Panc1 (cell line): ENCODE data around the gene WAC. TPM values are rescaled to one million over a fixed set of nuclear protein-coding genes. Genes with fewer than 3 reads are reported as not detected.

Source experiments
- ATAC-seq: fragments of 200-7000 bp; cut with Tn5 transposase; 2 replicates; pipeline ENCODE4 v1.9.1; 2020; ENCODE audit warnings: mild to moderate bottlenecking, moderate library complexity
- BruUV-seq: library from RNA; stranded (reverse); fragments of 400-500 nt; replicated peaks from 2 replicates; lab custom pipeline; 2021; lab: Mats Ljungman, UMichigan
- CTCF ChIA-PET: fragments of 300-600 bp; sonication (Branson Sonifier 250); formaldehyde crosslinking; loops from one replicate; lab custom pipeline; 2022; ENCODE audit warnings: antibody characterized with exemption; lab: Charles Lee
- POLR2A ChIA-PET: fragments of 300-600 bp; sonication (Branson Sonifier 250); formaldehyde crosslinking; loops from one replicate; lab custom pipeline; 2022; ENCODE audit warnings: antibody characterized with exemption; lab: Charles Lee
- DNase-seq: peaks from one replicate; pipeline ENCODE4 v3.0.0-alpha.2; 2010; ENCODE audit warnings: low read depth, low spot score
- H3K27ac ChIP-seq: 2 replicates; pipeline ENCODE4 v1.5.1; 2011; ENCODE audit warnings: mild to moderate bottlenecking, low read length, inconsistent platforms
- H3K27me3 ChIP-seq: fragments of 200-500 bp; sonication (Bioruptor generic); 2 replicates; pipeline ENCODE4 v1.6.0; 2014; ENCODE audit warnings: low read length, inconsistent platforms; ENCODE audit not compliant: control insufficient read depth, insufficient read depth
- H3K36me3 ChIP-seq: fragments of 200-500 bp; sonication (Bioruptor generic); 2 replicates; pipeline ENCODE4 v1.5.1; 2014; ENCODE audit warnings: inconsistent platforms, mild to moderate bottlenecking, low read length, moderate library complexity; ENCODE audit not compliant: control insufficient read depth, insufficient read depth
- H3K4me1 ChIP-seq: 2 replicates; pipeline ENCODE4 v1.5.1; 2011; ENCODE audit warnings: inconsistent platforms, mild to moderate bottlenecking, low read length, moderate library complexity; ENCODE audit not compliant: control insufficient read depth, insufficient read depth
- H3K4me3 ChIP-seq, 2 experiments: 2 replicates each; pipeline ENCODE4 v1.5.1; 2011 to 2012; ENCODE audit warnings: low read depth in 2 of 2, low read length in 2 of 2, mild to moderate bottlenecking in 2 of 2, inconsistent platforms in 1 of 2, moderate library complexity in 1 of 2
- H3K9me3 ChIP-seq: fragments of 200-500 bp; sonication (Bioruptor generic); 2 replicates; pipeline ENCODE4 v1.5.1; 2014; ENCODE audit warnings: low read depth, mild to moderate bottlenecking, inconsistent platforms, low read length, moderate library complexity; ENCODE audit not compliant: control insufficient read depth, insufficient read depth
- CTCF ChIP-seq: fragments of 450-650 bp; IDR thresholded peaks from 2 replicates; pipeline ENCODE4 v1.5.1; 2017; ENCODE audit warnings: mild to moderate bottlenecking
- POLR2AphosphoS5 ChIP-seq: IDR thresholded peaks from 2 replicates; pipeline ENCODE4 v1.6.1; 2012; ENCODE audit warnings: mild to moderate bottlenecking, low read depth, low read length, moderate library complexity
- REST ChIP-seq, 2 experiments: IDR thresholded peaks; 2 replicates each; pipeline ENCODE4 v1.6.1; 2011 to 2012; ENCODE audit warnings: low read depth in 2 of 2, control low read depth in 1 of 2, low read length in 1 of 2, mild to moderate bottlenecking in 1 of 2, moderate library complexity in 1 of 2; ENCODE audit not compliant: insufficient read depth in 1 of 2
- SIN3A ChIP-seq: IDR thresholded peaks from 2 replicates; pipeline ENCODE4 v1.6.1; 2012; ENCODE audit warnings: low read depth, mild to moderate bottlenecking, low read length, moderate library complexity, borderline replicate concordance; ENCODE audit not compliant: insufficient read depth
- TCF7L2 ChIP-seq: IDR thresholded peaks from 2 replicates; pipeline ENCODE4 v1.6.1; 2011; ENCODE audit warnings: mild to moderate bottlenecking, low read depth, low read length, inconsistent platforms
- in situ Hi-C: cut with HindIII; loops from 2 replicates; pipeline ENCODE4 v1.10.0; 2016; ENCODE audit warnings: low sequenced_read_pairs, low pct_unique_long_range_greater_than_20kb
- intact Hi-C: fragments of 100-400 bp; cut with micrococcal nuclease; formaldehyde crosslinking; loops from one replicate; pipeline ENCODE4 v1.10.0; 2022; ENCODE audit not compliant: unreplicated experiment
- total RNA-seq: library from RNA; stranded (reverse); gene quantifications from one replicate; pipeline ENCODE4 v1.2.1, GENCODE V29; 2021; ENCODE audit not compliant: unreplicated experiment

WAC gene
- total RNA-seq, 1 experiment from 2014 or later, result 70.7 TPM

- no peaks in the 10 kb centered on the region; the same call in 1 of the 2 replicates for H3K4me1 ChIP-seq
- H3K4me3 ChIP-seq, result no peak overlapping the region
- H3K27me3 ChIP-seq, result no peaks in the 10 kb centered on the region
- no peak for DNase-seq
- in situ Hi-C loops (no loop called here), intact Hi-C loops (no loop called here)
- no peak for TF ChIP-seq POLR2AphosphoS5
- TF ChIP-seq REST (IDR thresholded peaks at IDR 0.05; ENCODE audit: insufficient read depth in 1 of 2, low read depth in 2 of 2, low read length in 1 of 2), result no peak
- no peak for TF ChIP-seq TCF7L2
- TF ChIP-seq CTCF, result no peak
- TF ChIP-seq SIN3A, result no peak
- no TSS peak for BruUV-seq
- no peak overlapping the region for H3K27ac ChIP-seq
- H3K9me3 ChIP-seq, result no peaks in the 10 kb centered on the region
- CTCF ChIA-PET, result no interaction called here
- POLR2A ChIA-PET, result interaction anchor here (0.6 kb wide), 2 partner anchors 362 to 576 kb away, joined by 4 to 5 read pairs; no protein-coding TSS in a partner anchor
- peaks cover 12% of the 10 kb centered on the region; the same call in 1 of the 2 replicates for H3K36me3 ChIP-seq
- ATAC-seq, result no peak
These were observed 26.1 kb downstream of the WAC start for GRCh38 chr10:28558923-28559508.

- ChIA-PET CTCF (no interaction called here), POLR2A (interaction anchor here (0.6 kb wide), 1 partner anchor 362 kb away, joined by 4 read pairs; no protein-coding TSS in a partner anchor)
- peaks cover 17% of the 10 kb centered on the region; the same call in 1 of the 2 replicates for H3K36me3 ChIP-seq
- TF ChIP-seq TCF7L2, result no peak
- no peak for TF ChIP-seq SIN3A
- TF ChIP-seq REST (IDR thresholded peaks at IDR 0.05; ENCODE audit: insufficient read depth in 1 of 2, low read depth in 2 of 2, low read length in 1 of 2), result no peak
- no peak for TF ChIP-seq POLR2AphosphoS5
- no peak for TF ChIP-seq CTCF
- no peak overlapping the region for H3K27ac ChIP-seq
- intact Hi-C loops, result no loop called here
- no peak overlapping the region for H3K4me3 ChIP-seq
- in situ Hi-C loops, result no loop called here
- no TSS peak for BruUV-seq
- H3K27me3 ChIP-seq, result no peaks in the 10 kb centered on the region
- no peaks in the 10 kb centered on the region; the same call in none of the 2 replicates for H3K4me1 ChIP-seq
- no peaks in the 10 kb centered on the region for H3K9me3 ChIP-seq
- ATAC-seq (no peak), DNase-seq (no peak)
These were observed 26.7 kb downstream of the WAC start for GRCh38 chr10:28559618-28560017.
